SK-N-MC (cell line): ENCODE data around the gene ZNF483.

Experiments used
- EZH2 ChIP-seq: fragments of 200-600 bp; sonication (generic); IDR thresholded peaks from one replicate; pipeline ENCODE4 v1.6.1; 2017; ENCODE audit warnings: antibody characterized with exemption
- POLR2AphosphoS5 ChIP-seq: IDR thresholded peaks from 2 replicates; pipeline ENCODE4 v1.6.1; 2012; ENCODE audit warnings: mild to moderate bottlenecking, low read depth, low read length, borderline replicate concordance

DNA sequence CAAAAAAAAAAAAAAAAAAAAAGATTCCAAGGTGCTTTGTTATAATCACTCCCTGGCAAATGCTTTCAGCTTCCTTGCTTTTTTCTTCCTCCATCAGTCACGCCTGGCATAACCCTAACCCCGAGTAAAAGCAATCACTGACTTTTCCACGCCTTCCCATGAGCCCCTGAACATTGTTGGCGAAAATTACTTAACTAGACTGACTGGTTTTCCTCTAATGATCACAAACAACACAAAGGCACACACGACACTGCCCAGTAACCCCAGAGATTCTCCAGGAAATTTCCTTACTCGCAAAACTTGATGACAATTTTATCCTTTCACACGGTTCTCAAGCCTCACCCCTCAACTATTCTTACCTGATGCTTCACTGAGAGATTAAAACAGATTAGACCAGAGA lies 85.9 kb downstream of the ZNF483 start:
- TF ChIP-seq EZH2 (no peak), POLR2AphosphoS5 (no peak)
